ENCODE results near the gene VAMP2.
A peak's percentile ranks its signal among the peaks of the same experiment; 100 is the strongest.

Gene VAMP2, protein sequence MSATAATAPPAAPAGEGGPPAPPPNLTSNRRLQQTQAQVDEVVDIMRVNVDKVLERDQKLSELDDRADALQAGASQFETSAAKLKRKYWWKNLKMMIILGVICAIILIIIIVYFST

DNA sequence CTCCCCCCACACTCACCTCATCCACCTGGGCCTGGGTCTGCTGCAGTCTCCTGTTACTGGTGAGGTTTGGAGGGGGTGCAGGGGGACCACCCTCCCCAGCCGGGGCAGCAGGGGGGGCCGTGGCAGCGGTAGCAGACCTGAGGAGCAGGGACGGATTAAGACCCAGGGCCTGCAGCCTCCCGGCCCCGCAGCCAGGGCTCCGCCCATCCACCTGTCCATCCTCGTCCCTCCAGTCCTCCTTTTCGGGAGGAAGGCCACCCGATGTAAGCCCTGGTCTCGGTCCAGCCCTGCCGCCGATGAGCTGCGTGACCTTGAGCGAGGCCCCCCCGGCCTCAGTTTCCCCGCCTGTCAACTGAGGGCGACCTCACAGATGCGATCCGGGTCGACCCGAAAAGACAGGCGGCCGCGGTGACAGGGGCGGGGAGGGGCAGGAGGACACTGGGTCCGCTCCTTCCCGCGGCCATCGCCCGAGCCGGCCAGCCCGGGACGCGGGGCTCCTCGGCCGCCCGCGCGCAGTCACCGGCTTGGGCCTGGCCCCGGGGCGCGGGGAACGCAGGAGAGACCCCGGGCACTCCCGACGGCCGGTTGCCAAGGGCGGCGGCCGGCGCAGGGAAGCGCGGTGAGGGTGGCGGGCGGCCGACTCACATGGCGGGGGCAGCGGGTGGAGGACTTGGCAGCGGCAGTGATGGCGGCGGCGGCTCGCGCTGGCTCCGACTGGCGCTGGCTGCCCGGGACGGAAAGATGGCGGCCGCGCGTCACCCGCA is at the start of gene VAMP2:
Gene VAMP2 (minus strand): TSS at position 716 of the 764 bp plus-strand sequence. CDS start 69 bp downstream, at position 647.
- peak; percentile 73 to 74 for DNase-seq

DNA sequence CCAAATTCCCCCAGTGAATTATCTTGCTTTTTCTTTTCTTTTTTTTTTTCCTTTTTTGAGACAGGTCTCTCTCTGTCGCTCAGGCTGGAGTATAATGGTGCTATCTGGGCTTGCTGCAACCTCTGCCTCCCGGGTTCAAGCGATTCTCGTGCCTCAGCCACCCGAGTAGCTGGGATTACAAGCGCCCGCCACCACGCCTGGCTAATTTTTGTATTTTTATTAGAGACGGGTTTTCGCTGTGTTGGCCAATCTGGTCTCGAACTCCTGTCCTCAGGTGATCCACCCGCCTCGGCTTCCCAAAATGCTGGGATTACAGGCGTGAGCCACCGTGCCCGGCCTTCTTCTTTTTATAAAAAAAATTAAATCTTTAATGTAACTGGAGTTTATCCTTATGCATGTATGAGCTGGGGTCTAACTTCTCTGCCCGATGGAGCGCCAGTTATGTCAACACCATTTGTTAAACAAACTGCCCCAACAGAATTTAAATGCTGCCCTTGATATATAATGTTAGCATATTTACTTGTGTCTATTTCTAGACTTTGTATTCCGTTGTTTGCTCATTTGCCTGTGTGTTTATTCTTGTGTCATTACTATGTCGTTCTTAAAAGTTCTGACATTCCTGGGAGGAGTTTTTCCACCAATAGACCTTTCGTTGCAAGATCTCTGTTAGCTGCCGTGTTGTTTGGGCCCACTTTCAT is 48.2 kb upstream of the VAMP2 start:
- no peak for DNase-seq

- DNase-seq: peak; percentile 89 to 91
These were observed 47.4 kb upstream of the VAMP2 start, which contains the start of gene AURKB for GRCh38 chr17:8209907-8210760. TSS of gene AURKB (minus strand) at chr17:8210575. CDS start at chr17:8210224, 351 bp downstream.

- DNase-seq: no peak
These were observed 43.8 kb upstream of the VAMP2 start for GRCh38 chr17:8206536-8206935.

DNA sequence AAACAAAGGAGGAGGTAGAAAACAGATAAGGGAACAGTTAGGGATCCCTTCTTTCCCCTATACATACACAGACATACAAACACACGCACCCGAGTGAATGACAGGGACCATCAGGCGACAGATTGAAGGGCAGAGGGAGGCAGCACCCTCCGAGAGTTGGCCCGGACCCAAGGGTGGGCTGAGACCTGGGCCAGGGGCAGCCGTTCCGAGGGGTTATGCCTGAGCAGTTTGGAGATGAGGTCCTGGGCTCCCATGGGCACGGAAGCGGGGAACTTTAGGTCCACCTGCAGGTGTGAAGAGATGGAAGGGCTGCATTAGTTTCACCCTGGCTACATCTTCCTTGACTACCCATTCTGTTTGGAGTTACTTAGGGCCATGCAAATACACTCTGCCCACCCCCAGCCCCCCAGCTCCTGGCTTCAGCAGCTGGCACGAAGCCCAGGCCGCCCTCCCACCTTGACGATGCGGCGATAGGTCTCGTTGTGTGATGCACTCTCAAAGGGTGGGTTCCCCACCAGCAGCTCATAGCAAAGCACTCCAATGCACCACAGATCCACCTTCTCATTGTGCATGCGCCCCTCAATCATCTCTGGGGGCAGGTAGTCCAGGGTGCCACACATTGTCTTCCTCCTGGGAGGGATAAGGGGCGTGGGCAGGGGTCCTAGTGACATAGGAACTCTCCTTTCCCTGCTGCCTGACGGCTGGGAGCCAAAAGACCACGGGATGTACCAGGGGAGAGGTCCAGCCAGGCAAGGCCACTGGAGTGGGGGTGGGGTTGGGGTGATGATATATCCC is 42.2 kb upstream of the VAMP2 start:
- DNase-seq: no peak

DNA sequence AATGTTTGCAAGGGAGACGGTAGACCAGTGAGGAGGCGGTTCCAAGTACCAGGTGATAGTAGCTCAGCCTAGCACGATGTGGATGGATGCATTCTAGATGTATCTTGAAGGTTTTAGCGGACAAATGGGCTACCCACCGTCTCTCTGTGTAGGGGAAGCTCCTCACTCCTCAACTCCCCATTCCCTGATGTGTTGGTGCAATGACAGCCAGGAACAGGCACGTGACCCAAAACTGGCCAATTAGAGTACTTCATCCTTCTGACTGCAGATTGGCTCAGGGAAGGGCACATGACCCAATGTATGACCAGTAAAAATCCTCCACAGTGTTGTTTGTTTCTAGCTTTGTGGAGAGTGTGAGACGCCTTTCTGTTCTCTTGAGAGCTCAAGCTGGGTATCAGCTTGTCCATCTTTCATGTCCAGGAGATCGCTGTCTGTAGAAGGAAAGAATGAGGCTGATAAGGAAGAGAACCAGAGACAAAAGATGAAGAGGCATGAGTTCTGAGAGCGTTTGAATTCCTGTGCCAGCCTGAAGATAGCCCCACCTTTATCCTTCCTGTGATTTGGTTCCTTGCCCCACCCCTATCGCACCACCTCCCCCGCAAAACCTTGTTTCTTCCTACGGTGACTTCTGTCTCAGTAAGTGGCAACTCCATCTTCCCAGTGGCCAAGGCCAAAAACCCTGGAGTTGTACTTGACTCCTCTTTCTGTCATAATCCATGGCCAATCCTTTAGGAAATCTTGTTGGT is 29.5 kb upstream of the VAMP2 start:
- peak in 1 of 2 experiments; percentile 28 for DNase-seq

DNA sequence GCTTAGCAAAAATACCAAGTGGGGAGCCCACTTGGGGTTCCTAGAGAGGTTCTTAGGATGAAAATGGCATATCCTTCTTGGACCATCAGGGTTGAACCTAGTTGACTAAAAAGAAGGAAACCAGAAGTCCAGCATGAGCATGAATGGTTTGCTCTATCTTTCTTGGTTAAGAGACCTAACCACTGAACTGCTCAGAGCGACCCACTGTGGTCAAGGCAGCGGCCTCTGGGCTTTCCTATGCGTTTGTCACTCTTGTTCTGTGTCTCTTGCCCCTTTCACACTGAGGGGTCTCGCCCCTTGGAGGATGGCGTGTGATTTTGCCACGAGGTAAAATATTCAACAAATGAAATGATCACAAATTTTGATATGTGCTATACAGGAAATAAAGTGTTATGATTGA is 27.8 kb upstream of the VAMP2 start:
- no peak for DNase-seq

GRCh38 chr17:8189711-8190477 is 27.1 kb upstream of the VAMP2 start, which contains the start of gene BORCS6:
TSS of gene BORCS6 (minus strand) at chr17:8190180. CDS start at chr17:8190140, 40 bp downstream.
- peak; percentile 89 to 92 for DNase-seq

DNA sequence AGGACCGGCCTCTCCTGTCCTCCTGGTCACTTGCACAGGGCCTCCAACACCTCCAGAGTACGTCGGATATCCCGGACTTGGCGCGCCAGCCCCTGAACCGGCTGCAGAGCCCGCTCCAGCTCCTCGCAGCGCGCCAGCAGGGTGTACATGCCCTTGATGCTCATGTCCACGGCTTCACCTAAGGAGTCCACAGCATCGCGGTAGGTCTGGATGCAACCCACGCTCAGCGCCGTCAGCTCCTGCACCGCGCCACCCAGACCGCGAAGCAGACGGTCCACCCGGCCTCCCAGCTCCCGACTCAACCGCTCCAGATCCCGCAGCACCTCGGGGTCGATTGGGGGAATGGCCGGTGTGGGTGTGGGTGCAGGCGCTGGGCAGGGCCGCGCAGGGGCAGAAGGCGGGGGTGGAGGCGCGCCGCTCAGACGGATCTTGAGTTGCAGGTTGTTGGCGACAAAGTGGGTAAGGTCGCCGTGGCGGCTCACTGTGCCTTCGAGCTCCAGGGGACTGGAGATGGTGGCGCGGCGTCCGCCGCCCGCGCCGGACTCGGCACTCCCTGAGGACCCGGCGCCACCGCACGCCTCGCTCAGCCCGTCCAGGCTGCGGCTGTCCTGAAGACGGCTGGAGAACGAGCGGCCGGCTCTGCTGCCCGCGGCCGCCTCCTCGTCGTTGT is 26.4 kb upstream of the VAMP2 start:
- DNase-seq: no peak

- DNase-seq: no peak
These were observed 25.6 kb upstream of the VAMP2 start for GRCh38 chr17:8188263-8188839.

GRCh38 chr17:8187517-8188262 is 24.9 kb upstream of the VAMP2 start:
- DNase-seq: peak; percentile 90 to 91

- peak; percentile 89 to 90 for DNase-seq
These were observed 24.2 kb upstream of the VAMP2 start for GRCh38 chr17:8186787-8187516.

DNA sequence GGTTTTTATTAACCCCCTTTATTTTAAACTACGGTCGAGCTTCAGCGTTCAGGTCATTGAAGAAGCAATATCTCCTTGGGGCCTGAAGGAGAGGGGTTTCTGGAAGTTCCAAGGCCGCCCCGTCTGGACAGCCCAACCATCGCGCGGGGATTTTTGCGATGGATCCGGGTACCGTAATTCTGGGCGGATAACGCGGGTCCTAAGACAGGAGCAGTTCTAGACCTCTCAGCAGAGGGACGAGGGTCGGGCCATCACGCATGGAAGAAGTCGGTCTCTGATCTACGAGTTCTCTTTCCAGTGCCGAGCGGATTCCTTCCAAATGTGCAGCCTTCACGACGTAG is 23.7 kb upstream of the VAMP2 start:
- no peak for DNase-seq

- DNase-seq: peak; percentile 89 to 94
These were observed 23.1 kb upstream of the VAMP2 start for GRCh38 chr17:8185582-8186445.

DNA sequence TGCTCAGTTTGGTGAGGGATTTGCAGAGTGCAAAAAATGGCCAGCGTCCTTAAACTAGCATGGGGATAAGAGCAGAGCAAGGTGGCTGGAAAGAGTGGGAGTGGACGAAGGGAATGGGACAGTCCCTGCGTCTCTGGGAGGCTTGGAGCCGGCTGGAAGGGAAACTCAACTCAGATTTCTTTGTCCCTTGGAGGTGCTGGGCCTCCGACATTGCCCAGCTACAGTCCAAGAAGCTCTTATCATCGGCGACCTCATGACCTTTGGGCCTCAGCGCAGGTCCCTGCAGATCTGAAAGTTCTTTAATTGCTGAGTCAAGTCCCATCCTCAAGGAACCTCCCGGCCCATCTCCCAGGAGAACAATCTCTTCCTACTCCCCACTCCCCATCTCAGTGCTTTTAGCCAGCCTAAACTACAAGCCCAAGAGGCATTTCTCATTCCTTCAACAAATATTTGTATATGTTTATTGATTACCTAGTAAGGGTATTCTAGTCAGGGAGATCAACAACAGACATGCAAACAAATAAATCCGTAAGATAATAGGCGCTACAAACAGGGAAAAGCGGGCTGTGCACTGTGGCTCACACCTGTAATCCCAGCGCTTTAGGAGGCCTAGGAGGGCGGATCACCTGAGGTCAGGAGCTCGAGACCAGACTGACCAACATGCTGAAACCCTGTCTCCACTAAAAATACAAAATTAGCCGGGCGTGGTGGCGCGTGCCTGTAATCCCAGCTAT is 14.4 kb upstream of the VAMP2 start:
- DNase-seq: no peak
